HT-29 (cell line): Measurements from ENCODE around the gene CAMK2D. TPM values are rescaled to one million over a fixed set of nuclear protein-coding genes. Genes with fewer than 3 reads are reported as not detected.

ENCODE experiments used
- small RNA-seq: library from RNA; depleted of rRNA; stranded (forward); fragments of <200 nt; gene quantifications from one replicate; pipeline ENCODE3, GENCODE V24; 2014
- total RNA-seq: library from RNA; depleted of rRNA; stranded (reverse); fragments of >200 nt; shearing (Covaris generic); gene quantifications from 2 replicates; pipeline ENCODE4 v1.2.3, GENCODE V29; 2014; rRNA removed

Gene CAMK2D
- total RNA-seq, 1 experiment from 2014 or later: 41.1 TPM

Small RNA genes lying within 50 kb of the gene (small RNA-seq; reads per million reads assigned to genes)
- gene RN7SL184P (not detected), gene RNU1-138P (0.29 reads per million)

Other genes with a start within 250 kb of the CAMK2D start
- 28.4 and 31.0 TPM in 2 replicates for gene ARSJ, start 217.9 kb upstream of the CAMK2D start, total RNA-seq